HTR-8/SVneo (cell line): ENCODE data around the gene EFR3B.
A peak's percentile ranks its signal among the peaks of the same experiment; 100 is the strongest.
"Not testable (repeated sequence)": the region's sequence is repeated elsewhere in the genome, so short reads cannot be mapped to it uniquely, and the experiment has no call there.

ENCODE experiments used
- DNase-seq: peaks from one replicate; pipeline ENCODE4 v3.0.0; 2011; ENCODE audit warnings: low spot score, mixed read lengths; ENCODE audit not compliant: insufficient read length
- FAIRE-seq: peaks from 2 replicates; lab custom pipeline; 2011; peaks lifted over from hg19 to GRCh38; lab: Jason Lieb, UNC

The EFR3B gene

DNA sequence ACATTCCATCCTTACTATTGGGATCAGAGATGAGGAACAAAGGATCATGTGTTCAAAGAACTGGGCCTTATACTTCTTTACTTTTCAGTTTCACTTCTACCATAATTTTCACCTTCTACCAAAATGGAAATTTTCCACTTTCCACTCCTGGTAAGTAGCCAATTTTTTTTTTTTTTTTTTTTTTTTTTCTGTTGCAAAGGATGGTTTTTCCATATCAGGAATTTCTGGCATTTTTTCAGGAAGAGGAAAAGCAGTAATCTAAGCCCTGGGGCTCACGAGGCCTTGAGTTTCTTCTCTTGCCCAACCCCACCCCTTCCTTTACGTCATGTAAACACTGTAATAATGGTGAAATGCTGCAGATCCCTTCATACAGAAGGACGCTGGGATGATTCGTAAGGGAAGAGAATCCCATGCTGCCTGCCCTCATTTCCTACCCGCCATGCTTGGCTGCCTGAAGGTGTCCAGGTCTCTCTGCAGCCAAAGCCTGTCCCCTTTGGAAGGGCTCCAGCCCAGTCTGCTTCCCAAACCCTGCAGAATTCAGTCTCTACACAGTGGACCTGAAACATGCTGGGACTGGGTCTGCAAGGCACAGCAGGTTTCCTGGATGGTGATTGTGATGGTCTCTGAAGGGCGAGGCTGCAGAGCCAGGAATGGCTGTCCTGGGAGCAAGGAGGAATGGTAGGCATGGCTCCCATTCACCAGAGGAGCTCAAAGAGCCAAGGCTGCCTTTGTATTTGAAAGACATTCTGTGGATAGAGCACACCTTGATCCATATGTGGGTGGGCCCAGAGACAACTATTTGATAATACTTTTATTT lies 57.0 kb downstream of the EFR3B start:
- DNase-seq, result peak; percentile 19
- FAIRE-seq, result no peak

DNA sequence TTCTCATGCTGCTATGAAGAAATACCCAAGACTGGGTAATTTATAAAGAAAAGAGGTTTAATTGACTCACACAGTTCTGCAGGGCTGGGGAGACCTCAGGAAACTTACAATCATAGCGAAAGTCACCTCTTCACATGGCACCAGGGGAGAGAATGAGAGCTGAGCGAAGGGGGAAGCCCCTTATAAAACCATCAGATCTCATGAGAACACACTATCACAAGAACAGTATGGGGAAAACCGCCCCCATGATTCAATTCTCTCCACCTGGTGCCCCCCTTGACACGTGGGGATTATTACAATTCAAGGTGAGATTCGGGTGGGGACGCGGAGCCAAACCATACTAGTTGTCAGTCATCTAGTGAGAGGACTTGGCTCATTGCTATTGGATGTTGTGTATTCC lies 60.5 kb downstream of the EFR3B start:
- FAIRE-seq, DNase-seq: not testable (repeated sequence)

DNA sequence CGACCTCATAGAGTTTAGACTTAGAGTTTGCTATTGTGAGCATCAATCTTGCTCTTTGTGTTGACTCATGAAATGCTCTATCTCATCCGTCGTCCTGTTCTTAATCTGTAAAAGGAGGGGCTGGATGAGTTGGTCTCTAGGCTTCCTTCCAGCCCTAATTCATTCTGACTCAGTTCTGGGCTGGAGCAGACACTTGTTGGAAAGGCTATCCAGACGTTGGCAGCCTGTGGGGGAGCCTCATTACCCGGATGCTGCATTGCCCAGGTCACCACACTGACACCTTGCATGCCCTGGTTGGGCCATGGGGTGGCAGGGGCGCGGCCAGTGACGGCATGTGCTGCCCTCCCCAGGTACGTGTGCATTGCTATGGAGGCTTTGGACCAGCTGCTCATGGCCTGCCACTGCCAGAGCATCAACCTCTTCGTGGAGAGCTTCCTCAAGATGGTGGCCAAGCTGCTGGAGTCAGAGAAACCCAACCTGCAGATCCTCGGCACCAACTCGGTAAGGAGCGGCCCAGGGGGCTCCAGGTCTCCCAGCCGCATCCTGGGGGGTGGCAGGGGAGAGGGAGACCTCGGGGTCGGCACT lies 61.5 kb downstream of the EFR3B start:
- DNase-seq, result peak; percentile 40
- peak; percentile 4 for FAIRE-seq

DNA sequence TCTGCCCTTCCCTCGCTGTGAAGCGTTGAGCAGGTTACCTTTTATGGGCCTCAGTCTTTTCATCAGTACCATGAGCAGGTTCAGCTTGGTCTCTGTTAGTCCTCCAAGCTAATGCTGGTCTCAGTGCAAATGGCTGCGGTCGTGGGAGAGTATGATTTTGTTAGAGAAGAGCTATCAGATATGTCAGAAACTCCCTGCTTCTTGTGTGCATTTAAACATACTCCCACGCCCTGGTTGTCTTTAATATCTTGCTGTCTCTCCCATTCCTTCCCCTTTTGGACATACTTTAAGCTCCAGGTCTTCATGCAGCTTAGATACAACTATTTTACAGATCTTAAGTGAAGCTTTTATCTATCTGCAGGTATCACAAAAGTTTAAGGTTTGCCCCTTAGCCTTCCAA lies 62.9 kb downstream of the EFR3B start:
- FAIRE-seq, result no peak

DNA sequence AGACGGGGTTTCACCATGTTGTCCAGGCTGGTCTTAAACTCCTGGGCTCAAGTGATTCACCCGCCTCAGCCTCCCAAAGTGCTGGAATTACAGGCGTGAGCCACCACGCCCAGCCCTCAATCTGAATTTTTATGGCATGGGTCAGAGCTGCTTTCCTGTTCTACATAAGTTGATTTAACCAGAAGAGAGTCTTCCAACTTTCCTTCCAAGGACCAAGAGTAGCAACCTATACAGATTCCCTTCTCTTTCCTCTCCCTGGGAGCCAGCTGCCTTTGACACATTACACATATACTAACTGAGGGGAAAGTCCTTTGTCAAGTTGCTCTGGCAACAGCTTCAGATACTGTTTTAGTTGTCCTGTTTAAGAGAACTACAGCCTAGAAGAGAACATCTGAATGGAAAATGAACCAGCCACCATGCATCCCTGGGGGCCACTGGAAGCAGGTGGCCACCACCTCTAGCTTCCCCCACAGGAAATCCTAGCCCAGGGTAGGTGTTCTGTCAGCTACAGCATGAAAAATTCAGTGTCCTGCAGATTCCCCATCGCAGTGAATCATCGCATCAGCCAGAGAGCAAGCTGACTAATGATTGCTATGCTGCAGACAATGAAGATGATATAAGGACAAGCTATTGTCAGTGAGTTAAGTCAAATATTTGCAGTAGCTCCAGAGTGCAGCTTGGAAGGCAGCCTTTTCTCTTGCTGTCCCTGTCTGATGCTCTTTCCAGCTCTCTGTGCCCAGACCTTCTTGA lies 63.6 kb downstream of the EFR3B start:
- FAIRE-seq, result peak; percentile 88
- DNase-seq, result peak; percentile 83

More for the DNA sequence above, 62.9 kb downstream of the EFR3B start:
- no peak for DNase-seq

DNA sequence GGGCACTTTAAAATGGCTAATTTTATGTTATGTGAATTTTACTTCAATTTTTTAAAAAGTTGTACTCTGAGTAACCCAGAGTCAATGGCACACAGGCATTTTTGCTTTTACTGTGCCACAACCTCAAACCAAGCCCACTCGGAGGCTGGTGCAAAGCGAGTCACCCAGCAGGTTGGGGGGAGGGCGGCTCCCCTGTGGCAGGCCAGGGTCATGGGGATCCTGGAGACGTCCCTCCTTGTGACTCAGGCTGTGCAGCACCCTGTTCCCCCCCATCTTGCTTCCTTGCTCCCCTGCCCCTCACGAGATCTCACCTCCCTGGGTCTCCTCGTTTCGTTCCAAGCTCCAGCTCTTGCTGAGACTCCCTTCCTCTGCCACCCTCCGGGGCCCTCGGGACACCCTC lies 67.9 kb downstream of the EFR3B start:
- no peak for DNase-seq
- FAIRE-seq, result no peak

DNA sequence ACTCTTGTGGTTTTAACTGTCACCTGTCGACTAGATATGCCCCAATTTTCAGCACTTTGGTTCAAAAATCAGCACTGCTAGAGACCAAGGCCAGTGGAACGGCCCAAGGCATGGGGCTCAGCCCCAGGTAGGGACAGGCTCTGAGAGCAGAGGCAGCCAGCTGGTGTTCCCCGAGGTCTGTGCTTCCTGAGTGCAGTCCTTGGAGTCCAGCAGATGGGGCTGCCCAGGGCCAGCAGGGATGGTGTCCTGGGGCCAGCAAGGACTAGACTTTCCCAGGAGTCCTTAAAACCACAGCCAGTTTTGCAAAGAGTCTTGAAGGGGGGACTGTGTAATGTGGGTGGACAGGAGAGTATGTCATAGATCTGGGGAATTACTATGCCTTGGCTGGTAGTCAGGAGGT lies 70.2 kb downstream of the EFR3B start:
- no peak for DNase-seq
- no peak for FAIRE-seq

DNA sequence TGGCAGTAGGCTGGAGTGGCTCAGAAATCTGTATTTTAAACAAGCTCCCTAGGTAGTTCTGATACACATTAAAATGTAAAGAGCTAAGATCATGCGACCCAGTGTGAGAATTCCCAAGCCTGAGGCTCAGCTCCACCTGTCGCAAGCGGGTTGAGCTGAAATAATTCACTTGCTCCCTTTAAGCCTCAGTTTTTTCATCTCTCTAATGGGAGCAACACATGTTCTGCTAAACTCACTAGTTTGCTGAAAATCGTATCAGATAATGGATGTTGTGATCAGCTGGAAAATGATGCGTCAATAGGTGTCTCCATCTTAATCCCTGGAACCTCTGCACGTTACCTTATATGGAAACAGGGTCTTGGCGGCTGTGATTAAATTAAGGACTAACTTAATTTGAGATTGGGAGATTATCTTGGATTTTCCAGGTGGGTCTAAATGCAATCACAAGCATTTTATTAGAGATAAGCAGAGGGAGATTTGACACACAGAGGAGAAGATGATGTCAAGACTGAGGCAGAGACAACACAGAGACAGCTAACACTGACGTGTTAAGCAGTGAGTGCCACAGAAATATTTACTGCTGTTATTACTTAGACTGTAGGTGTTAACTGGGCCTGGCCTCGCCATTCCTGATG lies 73.5 kb downstream of the EFR3B start:
- FAIRE-seq, result no peak
- no peak for DNase-seq

DNA sequence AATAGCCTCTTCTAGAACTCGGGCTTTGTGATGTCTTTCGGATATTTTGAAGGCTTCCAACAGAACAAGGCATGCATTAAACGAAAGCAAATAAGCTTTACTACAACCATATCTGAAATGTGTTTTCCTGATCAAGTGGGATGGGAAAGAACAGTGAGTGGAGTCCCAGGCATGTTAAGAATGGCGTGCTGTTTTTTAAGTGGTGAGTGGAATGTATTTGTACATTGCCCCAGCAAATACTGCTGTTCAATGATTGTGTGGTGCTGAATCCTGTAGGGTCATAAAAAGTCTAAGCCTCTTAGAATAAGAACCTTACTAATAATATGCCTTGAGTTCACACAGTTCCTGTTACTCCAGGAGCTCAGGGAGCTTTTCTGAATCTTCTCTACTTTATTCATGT lies 74.0 kb downstream of the EFR3B start:
- no peak for DNase-seq
- FAIRE-seq, result no peak

DNA sequence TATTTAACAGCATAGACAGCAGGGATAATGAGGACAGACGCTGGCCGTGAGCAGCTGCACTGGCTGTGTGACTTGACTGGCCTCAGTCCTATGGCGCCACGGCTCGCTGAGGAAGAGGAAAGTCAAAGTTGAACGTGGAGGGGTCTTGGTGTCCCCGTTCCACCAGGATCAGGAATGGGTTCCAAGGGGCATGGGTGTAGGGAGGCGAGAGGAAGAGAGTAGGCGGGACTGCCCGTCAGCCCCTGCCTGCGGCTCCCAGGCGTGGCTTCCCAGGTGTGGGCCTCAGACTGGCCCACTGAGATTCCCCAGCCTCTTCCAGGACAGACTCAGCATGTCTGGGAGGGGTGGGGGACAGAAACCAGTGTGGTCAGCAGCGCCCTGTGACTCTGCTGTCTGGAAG lies 75.1 kb downstream of the EFR3B start:
- FAIRE-seq (no peak), DNase-seq (no peak)

DNA sequence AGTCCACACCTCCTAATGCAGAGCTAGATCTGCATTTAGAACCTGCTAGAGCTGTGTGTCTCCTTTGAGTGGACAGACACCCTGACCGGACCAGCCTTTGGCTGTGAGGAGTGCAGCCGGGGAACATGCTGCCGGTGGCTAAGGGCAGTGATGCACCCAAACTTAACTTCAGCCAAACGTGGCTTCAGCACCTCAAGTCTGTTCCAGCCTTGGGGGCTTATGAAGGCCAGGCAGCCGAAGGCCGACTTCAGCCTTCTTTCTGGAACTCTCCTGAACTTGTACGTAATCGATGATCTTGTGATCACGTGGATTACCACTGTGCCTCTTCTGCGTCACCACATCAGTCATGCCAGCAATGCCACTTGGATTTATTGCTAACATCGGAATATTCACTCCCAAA lies 77.4 kb downstream of the EFR3B start:
- FAIRE-seq, result no peak
- no peak for DNase-seq

DNA sequence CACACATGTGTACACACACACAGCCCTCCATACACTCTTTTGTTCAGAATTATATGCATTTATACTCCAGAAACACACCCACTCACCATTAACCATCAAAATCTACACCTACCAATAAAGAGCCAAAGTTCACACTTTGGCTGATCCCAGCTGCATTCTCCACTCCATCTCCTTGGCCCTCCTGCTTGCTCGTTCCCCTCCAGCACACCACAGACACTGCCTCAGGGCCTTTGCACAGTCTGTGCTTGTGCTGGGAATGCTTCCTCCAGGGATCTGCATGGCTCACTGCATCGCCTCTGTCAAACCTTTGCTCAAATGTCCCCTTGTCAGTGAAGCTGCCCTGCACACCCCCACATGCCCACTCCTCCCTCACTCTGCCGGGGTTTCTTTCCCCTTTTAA lies 80.5 kb downstream of the EFR3B start:
- FAIRE-seq, result no peak

DNA sequence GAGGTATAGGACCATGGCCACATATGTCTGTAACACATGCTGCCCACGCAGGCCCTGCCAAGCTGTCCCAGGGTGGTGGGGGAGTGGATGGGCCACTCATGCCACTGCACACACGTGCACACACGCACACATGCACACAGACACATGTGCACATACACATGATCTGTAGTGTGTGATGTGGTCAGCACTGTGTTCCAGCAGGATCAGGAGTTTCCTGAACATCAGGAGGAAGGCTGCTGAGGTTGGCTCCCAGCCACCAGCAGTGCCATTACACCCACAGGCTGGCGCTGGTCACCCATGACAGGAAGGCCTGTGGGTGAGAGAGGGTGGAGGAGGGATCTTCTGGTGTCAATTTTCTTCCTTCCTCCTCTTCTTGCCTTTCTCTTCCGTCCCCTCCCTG lies 81.8 kb downstream of the EFR3B start:
- FAIRE-seq (peak; percentile 89), DNase-seq (no peak)

More for the DNA sequence above, 80.5 kb downstream of the EFR3B start:
- no peak for DNase-seq

DNA sequence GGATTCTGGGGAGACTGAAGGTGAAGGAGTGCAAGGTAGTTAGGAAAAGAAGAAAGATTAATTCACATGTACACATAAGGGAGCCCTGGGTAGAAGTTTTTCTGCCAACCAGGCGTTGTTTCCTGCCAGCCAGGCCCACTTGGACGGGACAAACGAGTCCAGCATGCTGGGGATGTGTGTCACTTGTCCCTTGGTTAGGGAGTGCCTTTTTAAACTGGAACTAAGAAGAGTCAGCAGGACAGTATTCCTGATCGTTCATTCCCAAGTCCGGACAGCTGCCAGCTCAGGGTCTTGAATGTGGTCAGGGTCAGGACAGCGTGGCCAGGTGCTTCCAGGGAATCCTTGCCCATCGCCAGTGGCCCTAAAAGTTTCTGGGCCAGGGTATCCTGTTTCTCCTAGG lies 83.3 kb downstream of the EFR3B start:
- DNase-seq (no peak), FAIRE-seq (no peak)

DNA sequence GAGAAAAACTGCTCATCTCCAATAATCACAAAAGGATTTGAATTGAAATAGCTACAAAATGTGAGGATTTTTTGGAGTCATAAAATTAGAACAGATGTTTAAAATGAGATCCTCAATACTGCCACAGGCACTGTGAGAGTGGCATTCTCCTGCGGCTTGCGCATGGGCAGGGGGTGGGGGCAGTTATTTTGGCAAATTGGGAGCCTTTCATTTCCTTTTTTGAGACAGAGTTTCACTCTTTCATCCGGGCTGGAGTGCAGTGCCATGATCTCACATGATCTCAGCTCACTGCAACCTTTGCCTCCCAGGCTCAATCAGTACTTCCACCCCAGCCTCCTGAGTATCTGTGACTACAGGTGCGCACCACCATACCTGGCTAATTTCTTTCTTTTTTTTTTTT lies 84.1 kb downstream of the EFR3B start:
- FAIRE-seq (no peak), DNase-seq (no peak)

DNA sequence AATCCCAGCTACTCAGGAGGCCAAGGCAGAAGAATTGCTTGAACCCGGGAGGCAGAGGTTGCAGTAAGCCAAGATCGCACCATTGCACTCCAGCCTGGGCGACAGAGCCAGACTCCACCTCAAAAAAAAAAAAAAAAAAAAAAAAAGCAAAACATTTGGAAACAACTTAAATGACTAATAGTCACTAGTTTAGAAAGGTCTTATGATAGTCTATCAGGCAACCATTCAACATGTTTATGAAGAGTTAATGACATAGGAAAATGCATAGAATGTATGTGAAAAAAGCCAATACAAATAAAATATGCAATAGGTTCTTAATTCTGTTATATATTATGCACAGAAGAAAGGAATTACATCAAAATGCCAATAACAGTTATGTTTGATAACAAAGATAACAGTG lies 85.2 kb downstream of the EFR3B start:
- DNase-seq, FAIRE-seq: not testable (repeated sequence)

DNA sequence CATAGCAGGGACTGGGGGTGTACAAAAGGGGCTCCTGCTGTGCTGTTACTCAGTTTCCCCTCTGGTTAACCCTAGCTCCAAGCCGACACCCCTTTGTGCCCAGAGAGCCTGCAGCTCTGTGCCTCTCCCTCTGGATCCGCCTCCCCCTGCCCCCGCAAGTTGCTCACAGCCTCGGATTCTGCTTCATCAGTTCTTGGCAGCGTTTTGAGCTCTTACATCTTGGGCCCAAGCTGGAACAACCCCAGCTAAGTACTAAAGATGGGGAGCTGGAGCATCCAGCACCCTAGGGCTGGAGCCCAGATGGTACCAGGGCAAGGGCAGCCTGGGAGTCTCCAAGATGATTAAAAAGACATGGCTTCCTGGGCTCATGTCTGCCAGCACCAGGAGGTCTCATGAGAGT lies 85.8 kb downstream of the EFR3B start:
- DNase-seq (no peak), FAIRE-seq (no peak)

DNA sequence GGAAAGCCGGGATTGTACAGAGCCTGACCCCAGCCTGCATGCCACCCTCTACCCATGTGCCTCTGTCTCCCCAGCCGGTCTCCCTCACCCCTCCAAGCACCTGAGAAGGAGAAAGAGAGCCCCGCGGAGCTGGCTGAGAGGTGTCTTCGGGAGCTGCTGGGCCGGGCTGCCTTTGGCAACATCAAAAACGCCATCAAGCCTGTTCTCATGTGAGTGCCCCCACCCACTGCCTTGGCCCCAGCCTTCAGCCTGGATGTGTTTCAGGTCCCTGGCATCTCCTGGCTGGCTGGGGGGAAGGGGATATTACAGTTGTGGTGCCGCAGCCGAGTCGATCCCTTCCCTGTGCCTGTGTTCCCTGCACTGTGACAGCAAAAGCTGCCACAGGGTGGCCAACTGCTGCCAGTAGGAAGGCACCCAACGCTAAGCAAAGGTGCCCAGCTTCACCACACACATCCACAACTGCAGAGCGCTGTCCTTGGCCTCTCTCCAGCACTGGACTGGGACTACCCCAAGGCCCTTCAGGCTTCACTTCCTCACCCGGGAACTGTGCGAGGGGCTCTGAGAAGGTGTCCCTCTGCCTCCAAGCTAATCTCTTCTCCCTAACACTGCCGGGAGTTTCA lies 88.1 kb downstream of the EFR3B start:
- FAIRE-seq, result no peak
- DNase-seq, result no peak

DNA sequence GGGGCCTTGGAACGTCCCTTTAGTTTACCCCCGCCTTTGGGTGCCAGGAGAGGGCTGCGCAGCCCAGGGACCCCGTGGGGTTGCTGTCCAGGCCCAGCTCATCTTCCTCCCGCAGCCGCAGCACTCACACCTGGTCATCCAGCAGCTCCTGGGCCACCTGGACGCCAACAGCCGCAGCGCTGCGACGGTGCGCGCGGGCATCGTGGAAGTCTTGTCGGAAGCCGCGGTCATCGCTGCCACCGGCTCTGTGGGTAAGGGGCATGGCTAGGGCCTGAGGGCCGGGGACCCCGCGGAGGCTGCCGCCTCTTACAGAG lies 89.3 kb downstream of the EFR3B start:
- no peak for FAIRE-seq

DNA sequence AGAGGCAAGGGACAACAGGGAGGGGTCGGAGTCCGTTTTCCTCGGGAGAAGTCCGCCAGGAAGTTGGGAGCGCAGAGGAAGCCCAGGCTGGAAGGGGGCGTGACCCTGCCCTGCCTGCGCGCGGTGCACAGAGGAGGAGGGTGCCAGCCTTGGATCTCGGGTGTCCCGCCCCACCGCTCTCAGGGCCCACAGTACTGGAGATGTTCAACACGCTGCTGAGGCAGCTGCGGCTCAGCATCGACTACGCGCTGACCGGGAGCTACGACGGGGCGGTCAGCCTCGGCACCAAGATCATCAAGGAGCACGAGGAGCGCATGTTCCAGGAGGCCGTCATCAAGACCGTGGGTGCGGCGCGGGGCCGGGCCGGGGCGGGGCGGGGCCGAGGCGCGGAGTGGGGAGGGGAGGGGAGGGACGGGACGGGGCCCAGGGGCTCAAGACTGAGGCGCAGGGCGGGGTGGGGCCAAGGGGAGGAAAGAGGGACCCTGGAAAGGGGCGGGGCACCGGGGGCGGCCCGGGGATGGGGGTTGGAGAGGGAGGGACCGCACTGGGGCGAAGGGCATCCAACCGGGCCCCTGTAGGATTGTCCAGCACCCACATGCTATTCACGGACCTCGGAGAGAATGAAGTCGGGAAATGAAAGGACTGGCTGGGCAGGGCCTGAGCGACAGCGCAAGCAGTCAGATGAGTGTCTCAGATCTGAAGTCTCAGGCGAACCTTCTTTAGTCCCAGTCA lies 89.9 kb downstream of the EFR3B start:
- DNase-seq (no peak), FAIRE-seq (no peak)

More for the DNA sequence above, 89.3 kb downstream of the EFR3B start:
- DNase-seq, result no peak
